H1 (cell line): ENCODE data around the gene NDUFB3. TPM values are rescaled to one million over a fixed set of nuclear protein-coding genes. Genes with fewer than 3 reads are reported as not detected.

Source experiments
- CTCF ChIA-PET: fragments of 300-600 bp; sonication (Branson Sonifier 250); formaldehyde crosslinking; loops from one replicate; lab custom pipeline; 2021; ENCODE audit not compliant: partially characterized antibody; lab: Charles Lee
- POLR2A ChIA-PET: fragments of 300-600 bp; sonication (Branson Sonifier 250); formaldehyde crosslinking; loops from one replicate; lab custom pipeline; 2021; ENCODE audit warnings: inconsistent platforms; ENCODE audit not compliant: partially characterized antibody; lab: Charles Lee
- DNase-seq, 2 experiments: peaks; one replicate each; pipeline versions ENCODE4 v3.0.0 to v3.0.0-alpha.2; 2010 to 2022; ENCODE audit warnings: low spot score in 2 of 2, low read depth in 1 of 2, mixed read lengths in 1 of 2
- FAIRE-seq: peaks from 2 replicates; lab custom pipeline; 2011; peaks lifted over from hg19 to GRCh38; lab: Jason Lieb, UNC
- H2AFZ ChIP-seq: 2 replicates; pipeline ENCODE4 v1.8.1; 2012; ENCODE audit warnings: low read length, inconsistent platforms
- H2AK5ac ChIP-seq: 2 replicates; pipeline ENCODE4 v1.6.1; 2013; ENCODE audit warnings: low read depth, low read length
- H2BK120ac ChIP-seq: replicated peaks from 2 replicates; pipeline ENCODE3; 2013; ENCODE audit warnings: low read depth, low read length, inconsistent platforms
- H2BK12ac ChIP-seq: 2 replicates; pipeline ENCODE4 v1.6.1; 2013; ENCODE audit warnings: low read depth, low read length
- H2BK15ac ChIP-seq: 2 replicates; pipeline ENCODE4 v1.6.1; 2013; ENCODE audit warnings: low read length
- H2BK20ac ChIP-seq: 2 replicates; pipeline ENCODE4 v1.6.1; 2013; ENCODE audit warnings: low read length
- H2BK5ac ChIP-seq: 2 replicates; pipeline ENCODE4 v1.6.1; 2013; ENCODE audit warnings: low read depth, low read length
- H3K14ac ChIP-seq: 2 replicates; pipeline ENCODE4 v1.6.1; 2013; ENCODE audit warnings: inconsistent platforms; ENCODE audit not compliant: insufficient read length
- H3K18ac ChIP-seq: 2 replicates; pipeline ENCODE4 v1.6.1; 2013; ENCODE audit warnings: low read length; ENCODE audit errors: extremely low read depth
- H3K23ac ChIP-seq: 2 replicates; pipeline ENCODE4 v1.6.1; 2013; ENCODE audit warnings: inconsistent platforms; ENCODE audit not compliant: insufficient read length
- H3K23me2 ChIP-seq: 2 replicates; pipeline ENCODE4 v1.6.1; 2013; ENCODE audit warnings: low read depth, low read length
- H3K27ac ChIP-seq: 2 replicates; pipeline ENCODE4 v1.6.1; 2011; ENCODE audit warnings: low read depth, low read length, inconsistent platforms
- H3K27me3 ChIP-seq, 4 experiments: replicated peaks in 1 of 4; 1 replicate in 1 of 4; 2 replicates in 3 of 4; pipeline versions ENCODE4 v1.6.1 to v1.8.1; 2011 to 2013; ENCODE audit warnings: low read length in 3 of 4, mild to moderate bottlenecking in 3 of 4, inconsistent platforms in 2 of 4, mixed read lengths in 2 of 4, moderate library complexity in 1 of 4; ENCODE audit not compliant: control insufficient read depth in 3 of 4, insufficient read depth in 3 of 4; ENCODE audit errors: extremely low read depth in 1 of 4
- H3K36me3 ChIP-seq, 4 experiments: 2 replicates each; pipeline versions ENCODE4 v1.6.1 to v1.8.1; 2011 to 2013; ENCODE audit warnings: mild to moderate bottlenecking in 4 of 4, low read length in 3 of 4, moderate library complexity in 2 of 4, control low read depth in 1 of 4, inconsistent platforms in 1 of 4; ENCODE audit not compliant: insufficient read depth in 4 of 4, control insufficient read depth in 2 of 4
- H3K4ac ChIP-seq: replicated peaks from 2 replicates; pipeline ENCODE3; 2013; ENCODE audit warnings: low read length, low read depth, mixed read lengths, inconsistent platforms; ENCODE audit not compliant: insufficient read length
- H3K4me1 ChIP-seq, 4 experiments: replicated peaks in 1 of 4; 1 replicate in 1 of 4; 2 replicates in 3 of 4; pipeline versions ENCODE4 v1.6.1 to v1.8.1; 2011 to 2013; ENCODE audit warnings: low read length in 3 of 4, inconsistent platforms in 2 of 4, mixed read lengths in 1 of 4; ENCODE audit not compliant: insufficient read depth in 4 of 4, control insufficient read depth in 3 of 4
- H3K4me2 ChIP-seq, 2 experiments: 2 replicates each; pipeline versions ENCODE4 v1.6.1 to v1.8.1; 2011 to 2013; ENCODE audit warnings: low read depth in 2 of 2, low read length in 2 of 2, control low read depth in 1 of 2, inconsistent platforms in 1 of 2, mild to moderate bottlenecking in 1 of 2; ENCODE audit not compliant: insufficient read depth in 1 of 2
- H3K4me3 ChIP-seq, 4 experiments: fragments of 200-600, 300-600 bp in 1 of 4; sonication (generic), shearing (Covaris generic), sonication (Bioruptor Twin) in 1 of 4; 2 replicates each; pipeline versions ENCODE4 v1.5.1 to v1.8.1; 2011 to 2016; ENCODE audit warnings: low read length in 4 of 4, low read depth in 3 of 4, control low read depth in 2 of 4, inconsistent platforms in 2 of 4, mild to moderate bottlenecking in 2 of 4, mixed read lengths in 1 of 4, moderate library complexity in 1 of 4; ENCODE audit not compliant: insufficient read depth in 2 of 4; ENCODE audit errors: extremely low read depth in 1 of 4
- H3K56ac ChIP-seq: replicated peaks from 2 replicates; pipeline ENCODE3; 2013; ENCODE audit warnings: low read depth, mild to moderate bottlenecking, mixed read lengths, low read length, inconsistent platforms; ENCODE audit not compliant: insufficient read length
- H3K79me1 ChIP-seq: 2 replicates; pipeline ENCODE4 v1.6.1; 2013; ENCODE audit warnings: low read depth, low read length, control low read depth
- H3K79me2 ChIP-seq, 2 experiments: 2 replicates each; pipeline versions ENCODE4 v1.6.1 to v1.8.1; 2012 to 2013; ENCODE audit warnings: low read length in 2 of 2, mild to moderate bottlenecking in 2 of 2, inconsistent platforms in 1 of 2; ENCODE audit not compliant: insufficient read depth in 2 of 2, control insufficient read depth in 1 of 2
- H3K9ac ChIP-seq, 4 experiments: replicated peaks in 1 of 4; 1 replicate in 1 of 4; 2 replicates in 3 of 4; pipeline versions ENCODE4 v1.6.1 to v1.8.1; 2011 to 2013; ENCODE audit warnings: low read depth in 3 of 4, low read length in 3 of 4, control low read depth in 2 of 4, mild to moderate bottlenecking in 2 of 4, moderate library complexity in 2 of 4, inconsistent platforms in 1 of 4; ENCODE audit errors: extremely low read depth in 1 of 4
- H3K9me3 ChIP-seq, 2 experiments: 2 replicates each; pipeline versions ENCODE4 v1.6.1 to v1.8.1; 2012 to 2013; ENCODE audit warnings: mild to moderate bottlenecking in 2 of 2, moderate library complexity in 2 of 2, control low read depth in 1 of 2, inconsistent platforms in 1 of 2, low read depth in 1 of 2, low read length in 1 of 2, mixed read lengths in 1 of 2; ENCODE audit not compliant: insufficient read depth in 2 of 2
- H4K20me1 ChIP-seq, 2 experiments: replicated peaks in 1 of 2; 2 replicates each; pipeline versions ENCODE3 to v1.8.1; 2011 to 2013; ENCODE audit warnings: inconsistent platforms in 2 of 2, low read length in 2 of 2, mild to moderate bottlenecking in 1 of 2; ENCODE audit not compliant: insufficient read depth in 2 of 2, control insufficient read depth in 1 of 2
- H4K5ac ChIP-seq: 2 replicates; pipeline ENCODE4 v1.6.1; 2013; ENCODE audit warnings: low read length, low read depth, mixed read lengths, inconsistent platforms; ENCODE audit not compliant: insufficient read length
- H4K8ac ChIP-seq: 2 replicates; pipeline ENCODE4 v1.8.0; 2013; ENCODE audit warnings: mild to moderate bottlenecking, moderate library complexity, low read length, inconsistent platforms; ENCODE audit not compliant: insufficient read depth; ENCODE audit errors: extremely low read depth
- H4K91ac ChIP-seq: replicated peaks from 2 replicates; pipeline ENCODE3; 2013; ENCODE audit warnings: low read length, mixed read lengths, inconsistent platforms; ENCODE audit not compliant: insufficient read length
- CBX5 ChIP-seq: fragments of 300-800, 300-1000 bp; sonication (generic); IDR thresholded peaks from 2 replicates; pipeline ENCODE4 v1.7.1; 2016; ENCODE audit warnings: antibody characterized with exemption, low read length, low read depth
- CHD2 ChIP-seq: IDR thresholded peaks from 2 replicates; pipeline ENCODE4 v1.6.1; 2012; ENCODE audit warnings: low read length, improper control_type of control experiment
- GABPA ChIP-seq: IDR thresholded peaks from 2 replicates; pipeline ENCODE4 v1.6.1; 2011; ENCODE audit warnings: mild to moderate bottlenecking, low read length, moderate library complexity, borderline replicate concordance; ENCODE audit not compliant: insufficient read depth
- HDAC6 ChIP-seq: IDR thresholded peaks from one replicate; pipeline ENCODE4 v1.7.1; 2012; ENCODE audit warnings: low read depth, mild to moderate bottlenecking, inconsistent platforms, low read length, moderate library complexity
- JUN ChIP-seq: IDR thresholded peaks from 2 replicates; pipeline ENCODE4 v1.6.1; 2011; ENCODE audit warnings: low read depth, mild to moderate bottlenecking, improper control_type of control experiment, low read length
- MAFK ChIP-seq: IDR thresholded peaks from 2 replicates; pipeline ENCODE4 v1.6.1; 2012; ENCODE audit warnings: low read depth, mild to moderate bottlenecking, improper control_type of control experiment, low read length
- POU5F1 ChIP-seq: IDR thresholded peaks from 2 replicates; pipeline ENCODE4 v1.6.1; 2011; ENCODE audit warnings: low read depth, mild to moderate bottlenecking, low read length, moderate library complexity
- RBBP5 ChIP-seq: IDR thresholded peaks from 2 replicates; pipeline ENCODE4 v1.7.1; 2012; ENCODE audit warnings: low read depth, mild to moderate bottlenecking, inconsistent platforms, low read length, moderate library complexity, borderline replicate concordance
- RNF2 ChIP-seq: fragments of 200-900, 300-1000 bp; sonication (generic); IDR thresholded peaks from 2 replicates; pipeline ENCODE4 v1.7.1; 2016; ENCODE audit warnings: borderline replicate concordance, low read depth, mild to moderate bottlenecking, antibody characterized with exemption, low read length; ENCODE audit not compliant: poor library complexity, severe bottlenecking; ENCODE audit errors: missing control alignments
- SIN3A ChIP-seq, 2 experiments: IDR thresholded peaks in 1 of 2; conservative IDR thresholded peaks in 1 of 2; 2 replicates each; pipeline ENCODE4 v1.6.1; 2011 to 2012; ENCODE audit warnings: low read length in 2 of 2, improper control_type of control experiment in 1 of 2, low read depth in 1 of 2, mild to moderate bottlenecking in 1 of 2
- SIX5 ChIP-seq: IDR thresholded peaks from 2 replicates; pipeline ENCODE4 v1.6.1; 2011; ENCODE audit warnings: mild to moderate bottlenecking, low read depth, low read length
- SRF ChIP-seq: IDR thresholded peaks from 2 replicates; pipeline ENCODE4 v1.6.1; 2011; ENCODE audit warnings: mild to moderate bottlenecking, low read depth, low read length, moderate library complexity
- SUZ12 ChIP-seq: fragments of 200-600 bp; sonication (generic); IDR thresholded peaks from 2 replicates; pipeline ENCODE4 v1.6.1; 2012; ENCODE audit warnings: mild to moderate bottlenecking, inconsistent platforms, low read length, moderate library complexity, mixed read lengths
- WGBS, 2 experiments: shearing (Covaris generic) in 1 of 2; methylation state at CpG; one replicate each; pipeline versions ENCODE4 v1.1.6 to v1.1.7; 2013 to 2015; ENCODE audit warnings: low lambda C conversion rate in 2 of 2, mixed read lengths in 2 of 2, inconsistent platforms in 1 of 2, low coverage in 1 of 2, missing lambda C conversion rate in 1 of 2; ENCODE audit not compliant: insufficient replicate concordance in 2 of 2, insufficient coverage in 1 of 2, insufficient read length in 1 of 2; ENCODE audit errors: extremely low coverage in 1 of 2, missing lambda C conversion rate in 1 of 2; 5-methylcytosine and 5-hydroxymethylcytosine counted together
- polyA plus RNA-seq, 7 experiments: library from polyadenylated mRNA; depleted of rRNA in 3 of 7; stranded (reverse) in 5 of 7; unstranded in 2 of 7; fragments of >200 nt in 5 of 7; fragments of 200-250 nt in 2 of 7; gene quantifications; 1 replicate in 5 of 7; 2 replicates in 1 of 7; 4 replicates in 1 of 7; pipeline versions ENCODE4 v1.2.1 to v1.2.3, GENCODE V29; 2011 to 2013; ENCODE audit warnings: missing spikeins in 2 of 7, mixed read lengths in 2 of 7
- total RNA-seq: library from RNA; stranded (reverse); fragmentation: NEBNext Ultra II Directional; extraction: Animal tissue kit (Norgen Biotek cat#: 25700); gene quantifications from 2 replicates; pipeline ENCODE4 v1.2.1, GENCODE V29; 2021
- TF ChIP-seq, protein P1 (sequence below): IDR thresholded peaks from 2 replicates; pipeline ENCODE4 v1.6.1; 2012; ENCODE audit warnings: inconsistent platforms

NDUFB3 gene
- total and polyA plus RNA-seq, 2 of the 8 experiments (the other 6 are each of a cell fraction or from before 2014, with no cell fraction given), result 38.2 to 55.3 TPM

DNA sequence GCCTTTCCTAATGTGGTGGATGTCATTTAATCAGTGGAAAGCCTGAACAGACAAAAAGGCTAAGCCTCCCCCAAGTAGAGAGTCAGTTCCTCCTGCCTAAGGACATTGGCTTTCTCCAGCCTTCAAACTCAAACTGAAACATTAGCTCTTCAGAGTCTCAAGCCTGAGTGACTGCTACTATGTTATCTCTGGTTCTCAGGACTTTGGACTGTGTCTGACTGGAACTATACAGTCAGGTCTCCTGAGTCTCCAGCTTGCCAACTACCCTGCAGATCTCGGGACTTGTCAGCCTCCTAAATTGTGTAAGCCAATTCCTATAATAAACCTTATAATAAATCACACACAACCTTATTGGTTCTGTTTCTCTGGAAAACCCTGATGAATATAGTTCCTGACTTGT is 12.9 kb upstream of the NDUFB3 start:
- H4K8ac ChIP-seq, result no peak overlapping the region
- H2BK20ac ChIP-seq, result no peak overlapping the region
- ChIA-PET POLR2A (no interaction called here), CTCF (interaction anchor here (0.6 to 1.3 kb wide), 3 partner anchors 27 to 99 kb away, joined by 3 read pairs; no protein-coding TSS in a partner anchor)
- H2AK5ac ChIP-seq, result no peak overlapping the region
- no peak overlapping the region for H2BK15ac ChIP-seq
- no peak overlapping the region for H3K4ac ChIP-seq
- H4K20me1 ChIP-seq, result no peaks in the 10 kb centered on the region
- H4K91ac ChIP-seq, result no peak overlapping the region
- no peaks in the 10 kb centered on the region for H3K9me3 ChIP-seq
- no peak overlapping the region for H2BK120ac ChIP-seq
- no peak overlapping the region for H3K56ac ChIP-seq
- no peak overlapping the region for H3K18ac ChIP-seq
- DNase-seq (no peak), FAIRE-seq (no peak)
- no peaks in the 10 kb centered on the region for H3K4me1 ChIP-seq
- H3K79me1 ChIP-seq, result no peaks in the 10 kb centered on the region; the same call in 1 of the 2 replicates
- H3K27ac ChIP-seq, result no peak overlapping the region
- H2AFZ ChIP-seq, result no peak overlapping the region
- no peak overlapping the region for H2BK5ac ChIP-seq
- H3K14ac ChIP-seq, result no peak overlapping the region
- 100% methylated on average over 1 of the region's 1 CpG; no CpG with 5 or more reads in 1 of the 2 experiments for WGBS, 2 experiments
- H3K36me3 ChIP-seq, result no peaks in the 10 kb centered on the region
- no peak overlapping the region; a peak in 1 of 7 replicates for H3K9ac ChIP-seq
- no peaks in the 10 kb centered on the region for H3K79me2 ChIP-seq
- no peaks in the 10 kb centered on the region for H3K23me2 ChIP-seq
- H3K4me3 ChIP-seq, result no peak overlapping the region
- H4K5ac ChIP-seq, result no peak overlapping the region
- no peak overlapping the region for H2BK12ac ChIP-seq
- no peak overlapping the region for H3K23ac ChIP-seq
- no peak overlapping the region for H3K4me2 ChIP-seq
- H3K27me3 ChIP-seq, result no peaks in the 10 kb centered on the region
- TF ChIP-seq POU5F1 (no peak), SIN3A (conservative IDR thresholded peaks at IDR 0.05 in 1 of 2, IDR thresholded peaks at IDR 0.05 in 1 of 2; ENCODE audit: low read depth in 1 of 2, low read length in 2 of 2) (no peak), SIX5 (no peak), RBBP5 (no peak), MAFK (no peak), CHD2 (no peak), GABPA (no peak), SUZ12 (no peak), JUN (no peak), HDAC6 (no peak), CBX5 (no peak), SRF (no peak), RNF2 (no peak)
- TF ChIP-seq, protein P1, sequence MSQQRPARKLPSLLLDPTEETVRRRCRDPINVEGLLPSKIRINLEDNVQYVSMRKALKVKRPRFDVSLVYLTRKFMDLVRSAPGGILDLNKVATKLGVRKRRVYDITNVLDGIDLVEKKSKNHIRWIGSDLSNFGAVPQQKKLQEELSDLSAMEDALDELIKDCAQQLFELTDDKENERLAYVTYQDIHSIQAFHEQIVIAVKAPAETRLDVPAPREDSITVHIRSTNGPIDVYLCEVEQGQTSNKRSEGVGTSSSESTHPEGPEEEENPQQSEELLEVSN, result no peak
